GM18909 (cell line): ENCODE measurements around the gene PLN.

Experiments
- ATAC-seq: cut with Tn5 transposase; IDR thresholded peaks from one replicate; pipeline ENCODE4 v1.9.1; 2021; ENCODE audit warnings: mild to moderate bottlenecking; ENCODE audit not compliant: unreplicated experiment, poor library complexity

PLN gene

DNA sequence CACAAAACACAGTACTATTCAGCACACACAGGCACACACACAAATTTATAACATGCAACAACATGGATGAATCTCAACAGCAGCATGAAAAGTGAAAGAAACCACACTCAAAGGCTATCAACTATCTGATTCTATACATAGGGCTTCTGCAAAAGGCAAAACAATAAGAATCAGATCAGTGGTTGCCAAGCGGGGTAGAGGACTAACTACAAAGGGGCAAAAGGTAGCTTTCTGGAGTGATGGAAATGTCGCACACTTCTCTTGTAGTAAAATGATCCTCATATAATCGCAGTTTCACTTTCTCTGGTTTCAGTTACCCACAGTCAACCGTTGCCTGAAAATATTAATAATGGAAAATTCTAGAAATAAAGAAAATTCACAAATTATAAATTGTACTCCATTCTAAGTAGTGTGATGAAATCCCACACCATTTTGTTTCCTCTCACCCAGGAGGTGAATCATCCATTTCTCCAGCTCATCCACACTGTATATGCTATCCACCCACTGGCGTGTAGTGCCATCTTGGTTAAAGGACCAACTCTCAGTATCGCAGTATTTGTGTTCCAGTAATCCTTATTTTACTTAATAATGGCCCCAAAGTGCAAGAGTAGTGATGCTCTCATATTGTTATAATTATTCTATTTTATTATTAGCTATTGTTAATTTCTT, 12.8 kb upstream of the PLN start:
- ATAC-seq = no peak

DNA sequence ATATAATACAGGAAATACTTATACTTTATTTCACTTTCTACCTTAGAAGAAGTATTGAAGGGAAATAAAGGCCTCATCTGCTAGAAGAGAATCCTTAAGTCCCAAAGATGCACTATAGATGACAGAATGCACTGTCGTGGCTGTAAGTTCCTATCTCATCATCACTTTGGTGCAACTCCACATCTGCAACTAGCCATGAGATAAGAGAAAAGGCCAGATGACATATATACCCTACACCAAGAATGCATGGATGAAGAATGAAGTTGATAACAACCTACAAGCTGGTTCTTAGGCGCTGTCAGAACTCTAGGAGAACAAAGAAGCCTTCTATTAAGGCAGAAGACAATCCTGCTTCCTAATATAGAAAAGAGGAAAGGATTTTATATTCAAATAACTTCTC, 11.6 kb upstream of the PLN start:
- ATAC-seq = no peak

DNA sequence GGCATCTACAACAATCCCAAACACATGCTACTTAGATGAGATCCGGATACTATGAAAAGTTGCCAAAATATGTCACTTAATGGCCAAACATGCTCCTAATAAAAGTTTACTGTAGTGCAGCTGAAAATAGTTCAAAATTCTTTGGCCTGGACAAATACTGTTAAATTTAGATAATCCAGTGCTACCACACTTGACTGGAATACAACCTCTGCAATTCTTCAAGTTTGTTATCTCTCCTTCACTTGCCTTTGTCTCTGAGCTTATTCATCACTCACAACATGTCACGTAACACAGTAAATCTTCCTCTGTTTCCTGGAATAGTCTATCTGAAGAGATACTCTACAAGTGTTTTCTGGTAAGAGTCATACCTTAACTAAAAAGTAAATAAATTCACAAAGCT, 10.5 kb upstream of the PLN start:
- no peak for ATAC-seq

DNA sequence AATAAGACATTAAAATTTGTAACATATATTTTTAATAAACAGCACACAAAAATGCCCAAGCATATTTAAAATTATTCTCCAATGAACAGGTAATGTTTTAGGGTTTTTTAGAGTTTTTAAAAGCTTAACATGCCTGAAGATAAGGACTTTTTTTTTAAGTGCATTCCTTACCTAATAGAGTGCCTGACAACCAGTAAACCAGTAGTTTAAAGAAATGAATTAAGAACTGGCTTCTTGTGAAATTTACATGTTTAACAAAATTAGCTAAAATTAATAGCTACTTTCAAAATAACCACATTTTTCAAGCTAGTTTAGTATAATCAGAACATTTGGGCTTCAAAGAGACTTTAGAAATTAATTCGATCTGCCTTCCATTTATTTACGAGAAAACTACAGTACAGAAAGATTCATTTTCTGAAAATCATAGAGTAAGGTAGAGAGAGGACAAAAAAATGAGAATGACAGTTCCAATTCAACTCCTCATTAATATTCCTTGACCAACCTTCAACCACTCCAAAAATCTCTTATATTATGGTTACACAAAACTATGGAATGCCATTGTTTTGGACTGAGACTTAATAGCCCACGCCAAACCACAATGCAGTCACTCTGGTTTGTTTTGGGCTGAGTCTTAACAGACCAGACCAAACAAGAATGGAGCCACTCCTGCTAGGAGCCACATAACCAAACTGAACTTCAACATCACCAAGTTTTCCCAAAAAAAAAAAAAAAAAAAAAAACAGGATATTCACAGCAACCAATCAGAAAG, 5.7 kb upstream of the PLN start:
- no peak for ATAC-seq

DNA sequence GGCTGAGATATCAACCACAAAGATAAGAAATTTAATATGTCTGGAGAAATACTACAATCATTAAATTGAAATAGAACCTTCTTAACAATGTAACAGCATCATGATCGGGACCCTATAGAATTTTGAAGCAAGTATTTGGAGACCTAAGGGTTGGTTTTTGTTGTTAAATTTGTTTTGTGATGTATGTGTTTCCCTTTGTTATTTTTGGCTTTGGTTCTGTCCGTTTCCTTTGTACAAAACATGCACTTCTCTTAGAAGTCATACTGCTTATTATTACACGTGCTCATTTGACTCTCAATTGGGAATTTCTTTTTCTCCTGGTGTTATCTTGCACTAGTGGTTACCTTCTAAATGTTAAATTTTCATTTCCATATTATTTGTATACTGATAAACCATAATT, 4.0 kb upstream of the PLN start:
- no peak for ATAC-seq

DNA sequence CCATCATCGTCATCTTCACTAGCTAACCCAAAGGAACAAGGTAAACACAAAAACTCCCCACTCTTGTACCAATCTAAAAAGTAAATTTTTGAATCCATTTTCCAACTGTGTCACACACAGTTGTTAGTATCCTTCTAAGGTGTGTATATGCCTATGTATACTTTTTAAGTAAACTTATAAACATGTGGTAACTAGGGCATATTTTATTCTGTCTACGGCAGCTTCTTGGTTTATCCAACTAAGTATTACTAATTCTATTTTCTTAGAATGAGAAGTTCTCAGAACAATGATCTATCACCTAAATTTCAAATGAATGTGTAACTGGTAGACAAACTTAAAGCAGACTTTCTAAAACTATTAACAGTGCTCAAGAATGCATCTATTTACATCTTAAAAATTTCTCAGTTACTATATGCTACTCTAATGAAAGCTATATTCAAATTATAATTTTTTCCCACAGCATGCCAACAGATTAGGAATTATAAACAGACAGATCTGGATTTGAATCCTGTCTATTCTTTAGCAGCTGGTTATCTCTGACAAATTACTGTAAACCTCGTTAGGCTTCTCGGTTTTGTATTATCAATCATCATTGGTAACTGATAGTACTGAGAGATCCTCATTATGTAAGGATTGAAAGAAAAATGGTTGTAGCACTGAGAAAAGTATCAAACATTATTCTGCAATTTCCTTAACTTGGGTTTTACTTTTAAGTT, 1.8 kb upstream of the PLN start:
- no peak for ATAC-seq

DNA sequence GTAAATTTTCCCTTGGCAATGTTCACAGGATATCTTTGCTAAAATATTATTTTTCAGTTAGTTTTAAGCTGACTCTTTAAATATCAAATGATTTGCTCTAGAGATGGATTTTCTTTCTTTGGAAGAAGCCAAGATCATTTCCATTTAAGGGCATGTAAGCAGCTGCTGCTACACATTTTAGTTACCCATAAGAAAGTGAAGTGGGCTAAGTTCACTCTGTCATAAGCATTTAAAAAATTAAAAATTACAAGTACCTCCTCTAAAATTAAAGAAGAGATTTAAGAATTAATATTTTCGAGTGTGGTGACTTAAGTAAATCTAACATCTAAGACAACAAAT, 1.2 kb upstream of the PLN start:
- ATAC-seq = no peak

DNA sequence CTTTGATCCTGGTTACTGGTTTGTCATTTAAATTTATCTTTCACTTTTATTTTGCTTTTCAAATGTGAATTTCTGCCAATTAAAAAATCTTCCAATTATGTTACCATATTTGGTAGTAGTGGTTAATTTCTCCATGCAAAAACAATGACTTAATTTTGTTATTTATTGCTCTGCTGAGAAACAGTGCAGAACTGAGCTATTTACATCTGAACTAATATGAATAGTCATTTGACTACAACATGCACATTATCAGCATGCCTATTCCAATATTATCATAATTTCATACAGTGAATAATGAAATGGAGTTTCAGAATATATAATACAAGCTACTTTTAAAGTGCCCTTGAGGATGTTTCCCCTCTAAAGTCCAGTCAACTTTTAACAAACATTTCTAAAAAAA, 517 bp downstream of the PLN start:
- ATAC-seq = no peak

DNA sequence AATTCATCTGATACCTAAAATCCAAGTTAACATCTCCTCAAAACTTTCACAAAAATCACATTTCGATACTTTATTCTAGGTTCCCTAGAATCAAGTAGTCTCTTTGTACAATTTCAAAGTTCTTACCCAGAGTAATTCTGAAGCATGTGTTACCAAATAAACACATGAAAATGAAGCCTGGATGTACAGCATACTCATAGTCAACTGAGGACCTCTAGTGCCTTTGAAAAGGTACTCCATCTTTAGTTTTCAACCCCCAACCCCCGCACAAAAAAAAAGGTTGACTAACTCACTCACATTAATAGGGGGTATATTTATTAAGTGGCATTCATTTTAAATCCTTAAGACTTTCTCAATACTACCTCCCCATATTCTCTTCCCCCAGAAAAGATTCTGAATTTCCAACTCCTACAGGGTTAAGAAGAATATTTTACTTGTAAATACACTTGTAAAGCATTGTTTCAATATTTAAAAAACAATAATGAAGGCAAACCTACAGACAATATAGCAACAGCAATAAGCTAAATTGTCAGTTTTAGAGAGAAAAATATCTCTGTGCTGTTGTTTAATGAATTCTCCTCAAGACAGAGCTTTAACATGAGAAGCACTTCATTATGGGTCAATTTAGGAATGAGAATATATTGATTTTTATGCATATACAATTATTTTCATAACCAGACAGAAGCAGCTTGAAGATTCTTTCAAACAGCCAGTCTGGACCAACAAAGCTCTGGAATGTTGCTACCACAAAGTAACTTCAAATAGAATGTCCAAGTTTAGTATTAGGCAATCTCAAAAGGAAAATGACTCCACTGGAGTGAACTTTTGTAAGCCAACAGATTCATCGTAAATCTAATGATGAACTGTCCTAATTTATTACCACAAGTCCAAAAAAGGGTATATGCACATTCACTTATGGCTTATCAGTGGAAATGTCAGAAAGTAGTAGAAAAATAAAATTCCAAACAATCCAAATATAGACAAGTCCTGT, 3.3 kb downstream of the PLN start:
- ATAC-seq = peak; percentile 93

DNA sequence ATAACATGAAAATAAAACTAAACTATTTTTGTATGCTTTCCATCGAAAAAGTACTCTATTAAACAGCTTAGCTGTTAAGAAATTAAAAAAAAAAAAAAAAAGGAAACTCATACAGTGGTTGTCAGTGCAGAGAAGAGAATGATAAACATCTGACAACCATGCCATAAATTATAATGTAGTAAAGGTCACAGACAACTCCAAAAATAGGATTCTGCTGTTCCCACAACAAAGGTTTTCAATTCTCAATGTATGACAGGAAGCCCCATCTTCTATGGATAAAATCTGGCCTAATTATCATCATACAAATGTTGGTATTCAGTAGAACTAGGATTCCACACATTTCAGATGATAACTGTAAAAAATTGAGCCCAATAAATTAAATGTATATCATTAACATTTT, 5.0 kb downstream of the PLN start:
- ATAC-seq = no peak

DNA sequence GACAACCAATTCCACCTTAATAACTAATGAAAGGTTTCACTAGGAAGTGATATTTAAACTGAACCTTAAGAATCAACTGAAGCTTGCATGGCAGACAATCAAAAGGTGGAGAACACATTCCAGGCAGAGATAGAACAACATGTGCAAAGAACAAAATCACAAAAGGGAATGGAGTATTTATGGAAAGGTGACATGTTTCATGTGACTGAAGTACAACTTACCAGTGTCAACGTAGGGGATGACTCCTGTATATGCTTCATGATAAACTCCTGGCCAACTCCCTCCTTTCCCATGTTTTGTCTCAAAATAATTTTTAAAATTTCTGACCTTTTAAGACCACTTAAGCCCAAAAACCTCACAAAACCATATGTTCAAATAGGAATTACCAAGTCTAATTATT, 6.6 kb downstream of the PLN start:
- no peak for ATAC-seq

DNA sequence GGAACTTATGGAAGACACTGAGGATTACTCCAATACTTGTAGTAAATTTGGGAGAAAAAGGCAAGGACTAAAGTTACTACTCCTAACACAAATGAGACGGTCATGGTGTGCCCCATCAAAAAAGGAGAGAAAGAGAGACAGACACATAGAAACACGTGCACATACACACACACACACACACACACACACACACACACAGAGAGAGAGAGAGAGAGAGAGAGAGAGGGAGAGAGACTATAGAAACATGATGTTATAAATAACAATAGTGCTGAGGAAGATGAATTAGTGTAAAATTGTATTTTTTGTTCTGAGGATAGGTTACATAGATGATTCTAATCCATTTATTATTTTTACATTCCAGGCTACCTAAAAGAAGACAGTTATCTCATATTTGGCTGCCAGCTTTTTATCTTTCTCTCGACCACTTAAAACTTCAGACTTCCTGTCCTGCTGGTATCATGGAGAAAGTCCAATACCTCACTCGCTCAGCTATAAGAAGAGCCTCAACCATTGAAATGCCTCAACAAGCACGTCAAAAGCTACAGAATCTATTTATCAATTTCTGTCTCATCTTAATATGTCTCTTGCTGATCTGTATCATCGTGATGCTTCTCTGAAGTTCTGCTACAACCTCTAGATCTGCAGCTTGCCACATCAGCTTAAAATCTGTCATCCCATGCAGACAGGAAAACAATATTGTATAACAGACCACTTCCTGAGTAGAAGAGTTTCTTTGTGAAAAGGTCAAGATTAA, 10.5 kb downstream of the PLN start:
- peak; percentile 74 for ATAC-seq

DNA sequence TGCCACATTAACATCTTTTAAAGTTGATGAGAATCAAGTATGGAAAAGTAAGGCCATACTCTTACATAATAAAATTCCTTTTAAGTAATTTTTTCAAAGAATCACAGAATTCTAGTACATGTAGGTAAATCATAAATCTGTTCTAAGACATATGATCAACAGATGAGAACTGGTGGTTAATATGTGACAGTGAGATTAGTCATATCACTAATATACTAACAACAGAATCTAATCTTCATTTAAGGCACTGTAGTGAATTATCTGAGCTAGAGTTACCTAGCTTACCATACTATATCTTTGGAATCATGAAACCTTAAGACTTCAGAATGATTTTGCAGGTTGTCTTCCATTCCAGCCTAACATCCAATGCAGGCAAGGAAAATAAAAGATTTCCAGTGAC, 11.6 kb downstream of the PLN start:
- ATAC-seq = peak; percentile 84

DNA sequence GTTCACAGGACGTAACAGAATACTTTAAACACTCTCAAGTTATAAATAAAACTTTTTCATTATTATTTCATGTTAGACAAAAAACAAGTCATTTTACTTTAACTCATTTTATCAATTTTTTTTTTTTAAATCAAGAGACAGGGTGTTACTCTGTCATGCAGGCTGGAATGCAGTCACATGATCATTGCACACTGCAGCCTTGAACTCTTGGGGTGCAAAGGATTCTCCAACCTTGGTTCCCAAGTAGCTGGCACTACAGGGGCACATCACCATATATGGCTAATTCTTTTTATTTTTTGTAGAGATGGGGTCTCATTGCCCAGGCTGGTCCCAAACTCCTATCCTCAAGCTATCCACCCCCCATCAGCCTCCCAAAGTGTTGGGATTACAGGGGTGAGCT, 14.2 kb downstream of the PLN start:
- ATAC-seq = no peak

DNA sequence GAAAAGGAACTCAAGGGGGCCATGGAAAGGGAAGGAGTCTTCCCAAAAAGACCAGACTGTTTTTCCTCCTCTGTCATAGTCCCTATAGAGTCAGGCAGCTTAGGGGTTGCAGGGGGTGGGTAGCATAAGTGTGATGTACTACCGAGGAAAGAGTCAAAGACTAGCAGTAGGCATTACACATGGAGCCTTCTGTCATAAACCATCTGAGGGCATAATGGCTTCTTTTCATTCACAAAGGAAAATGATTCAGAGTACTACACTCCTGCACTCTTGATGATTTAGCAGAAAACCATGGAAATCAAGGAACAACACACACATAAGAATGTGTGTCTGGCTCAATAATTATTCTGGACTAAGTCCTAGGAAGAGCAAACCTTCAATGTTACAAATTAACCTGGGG, 14.9 kb downstream of the PLN start:
- ATAC-seq = no peak

DNA sequence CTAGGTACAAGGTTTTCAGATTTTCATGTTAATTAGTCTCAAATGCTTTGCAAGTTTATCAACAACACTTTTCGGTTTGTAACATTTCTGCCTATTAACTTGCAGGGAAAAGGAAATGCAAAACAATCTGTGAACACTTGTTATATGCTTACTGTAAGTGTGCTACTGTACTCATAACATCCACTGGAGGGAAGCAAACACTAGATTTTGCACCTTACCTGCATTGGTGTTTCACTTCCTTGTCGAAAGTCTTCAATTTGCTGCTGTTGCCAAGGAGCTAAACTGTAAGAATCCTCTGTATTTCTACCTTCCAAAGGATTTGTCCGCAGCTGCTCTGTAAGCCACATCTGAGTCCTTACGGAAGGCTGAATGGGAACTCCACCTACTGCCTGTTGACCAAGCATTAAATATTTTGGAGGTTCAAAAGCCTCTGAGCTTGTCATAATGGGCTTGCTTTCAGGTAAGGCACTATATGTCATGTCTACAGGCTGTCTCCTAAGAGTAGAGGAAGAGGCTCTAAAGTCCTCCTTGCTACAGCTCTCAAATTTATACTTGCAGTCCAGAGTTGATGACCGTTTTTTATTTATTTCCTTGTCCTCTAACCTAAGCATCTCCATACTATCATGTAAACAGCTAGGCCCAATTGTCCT, 17.3 kb downstream of the PLN start:
- peak; percentile 98 for ATAC-seq

DNA sequence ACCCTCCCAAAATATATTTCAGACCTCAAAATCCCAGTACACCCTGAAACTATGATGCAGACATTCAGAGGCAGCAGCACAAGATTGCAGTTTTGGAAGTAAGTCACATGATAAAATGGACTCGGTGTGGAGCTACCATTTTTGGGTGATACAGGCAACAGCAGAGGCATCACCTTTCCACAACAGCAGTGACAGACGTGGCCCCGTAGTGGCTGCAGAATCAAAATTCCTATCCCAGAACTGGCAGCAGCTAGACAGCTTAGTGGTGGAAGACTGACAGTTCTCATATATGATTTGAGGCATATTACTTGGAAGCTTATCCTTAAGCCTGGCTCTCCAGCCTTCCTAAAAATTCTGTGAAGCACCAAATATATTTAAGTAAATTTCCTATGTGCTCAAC, 19.9 kb downstream of the PLN start:
- ATAC-seq = no peak

DNA sequence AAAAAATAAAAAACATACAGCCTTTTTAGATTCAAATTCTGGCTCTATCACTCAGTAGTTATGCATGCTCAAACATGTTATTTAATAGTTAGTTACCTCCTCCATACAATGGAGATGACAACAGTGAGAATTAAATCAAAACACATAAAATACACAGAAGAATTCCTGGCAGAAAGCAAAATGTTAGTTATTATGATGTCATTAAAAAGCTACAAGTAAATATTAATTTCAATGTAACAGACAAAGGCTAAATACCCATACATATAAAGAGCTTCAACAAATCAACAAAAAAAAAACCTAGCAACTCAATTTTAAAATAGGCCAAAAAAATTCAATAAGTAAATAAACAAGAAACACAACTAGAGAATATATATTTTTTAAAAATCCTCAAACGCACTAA, 21.4 kb downstream of the PLN start:
- no peak for ATAC-seq

DNA sequence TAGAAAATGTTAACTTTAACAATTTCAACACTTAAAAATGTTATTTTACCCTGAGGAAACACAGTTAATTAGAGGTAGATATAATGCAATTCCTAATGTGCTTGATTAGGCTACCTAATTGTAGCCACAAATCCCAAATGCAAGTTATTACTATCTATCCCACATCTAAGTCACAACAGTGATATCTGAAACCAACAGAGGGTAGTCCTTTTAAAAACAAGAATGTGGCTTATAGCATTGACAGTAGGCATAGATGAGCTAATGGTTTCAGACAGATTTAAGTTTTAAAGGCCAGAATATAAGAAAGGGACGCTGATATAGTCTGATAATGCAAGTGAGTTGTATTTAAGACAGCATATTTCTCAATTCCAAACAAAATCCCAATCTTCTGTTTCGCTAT, 23.0 kb downstream of the PLN start:
- ATAC-seq = no peak
